GM19467 (cell line): Measurements from ENCODE around the gene PRCP.
"Not testable (repeated sequence)": the region's sequence is repeated elsewhere in the genome, so short reads cannot be mapped to it uniquely, and the experiment has no call there.

Source experiments
- ATAC-seq: cut with Tn5 transposase; IDR thresholded peaks from one replicate; pipeline ENCODE4 v1.9.1; 2021; ENCODE audit warnings: mild to moderate bottlenecking, moderate library complexity; ENCODE audit not compliant: unreplicated experiment

The PRCP gene

GRCh38 chr11:82873919-82874333, 26.3 kb downstream of the PRCP start:
- no peak for ATAC-seq

DNA sequence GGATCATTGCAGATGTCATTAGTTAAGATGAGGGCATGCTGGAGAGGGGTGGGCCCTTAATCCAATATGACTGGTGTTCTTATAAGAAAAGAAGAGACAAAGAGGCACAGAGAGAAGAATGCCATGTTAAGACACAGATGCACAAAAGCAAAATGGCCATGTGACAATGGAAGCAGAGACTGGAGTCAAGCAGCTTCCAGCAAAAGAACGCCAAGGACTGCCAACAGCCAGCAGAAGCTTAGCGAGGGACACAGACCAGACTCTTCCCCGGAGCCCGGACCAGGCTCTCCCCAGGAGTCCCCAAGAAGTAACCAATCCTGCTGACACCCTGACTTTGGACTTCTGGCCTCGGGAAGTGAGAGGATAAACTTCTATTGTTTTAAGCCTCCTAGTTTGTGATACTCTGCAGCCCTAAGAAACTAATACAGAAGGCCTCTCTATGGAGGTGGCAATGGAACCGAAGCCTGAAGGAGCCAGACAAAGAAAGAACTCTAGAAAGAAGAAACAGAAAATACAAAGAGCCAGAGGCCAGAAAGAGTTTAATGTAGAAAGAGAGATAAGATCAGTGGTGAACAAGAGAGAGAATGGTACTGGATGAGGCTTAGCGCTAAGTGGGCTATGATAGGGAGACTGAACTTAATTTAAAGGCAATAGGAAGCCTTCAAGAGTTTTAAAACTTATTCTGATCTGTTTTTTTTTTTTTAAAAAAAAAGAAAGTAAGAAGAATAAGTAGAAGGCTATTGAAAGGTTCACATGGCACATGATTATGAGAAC, 27.7 kb downstream of the PRCP start:
- no peak for ATAC-seq

DNA sequence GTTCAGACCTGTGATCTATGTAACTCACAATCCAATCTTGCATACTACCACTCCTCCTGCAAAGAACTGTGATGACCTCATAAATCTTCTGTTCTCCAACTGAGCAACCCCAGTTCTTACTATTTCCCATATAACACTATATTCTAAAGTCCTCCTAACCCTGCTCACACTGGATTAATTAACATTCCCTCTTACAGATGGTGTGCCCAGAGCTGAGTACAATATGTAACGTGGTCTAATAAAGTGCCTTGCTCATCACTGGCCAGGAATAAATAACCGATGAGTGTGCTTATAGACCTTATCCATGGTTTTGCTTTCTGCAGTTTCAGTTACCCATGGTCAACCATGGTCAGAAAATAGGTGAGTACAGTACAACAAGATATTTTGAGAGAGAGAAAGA, 28.6 kb downstream of the PRCP start:
- no peak for ATAC-seq

DNA sequence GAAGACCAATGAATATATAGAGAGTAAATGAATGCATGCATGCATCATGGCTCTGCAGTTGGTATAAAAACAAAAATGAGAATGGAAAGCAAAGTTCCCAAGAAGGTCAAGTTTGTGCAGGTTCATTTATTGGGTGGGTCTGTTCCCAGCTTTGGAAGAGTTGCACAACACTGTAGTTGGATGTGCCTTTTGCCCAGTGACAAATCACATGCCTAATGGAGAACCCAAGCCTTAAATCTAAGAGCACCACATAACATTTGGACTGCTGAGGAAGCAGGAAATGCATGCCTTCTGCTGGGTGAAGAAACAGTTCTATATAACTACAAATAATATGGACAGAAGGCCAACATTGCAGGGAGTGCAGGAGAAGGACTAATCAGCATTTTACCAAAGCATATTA, 30.6 kb downstream of the PRCP start:
- ATAC-seq: no peak

DNA sequence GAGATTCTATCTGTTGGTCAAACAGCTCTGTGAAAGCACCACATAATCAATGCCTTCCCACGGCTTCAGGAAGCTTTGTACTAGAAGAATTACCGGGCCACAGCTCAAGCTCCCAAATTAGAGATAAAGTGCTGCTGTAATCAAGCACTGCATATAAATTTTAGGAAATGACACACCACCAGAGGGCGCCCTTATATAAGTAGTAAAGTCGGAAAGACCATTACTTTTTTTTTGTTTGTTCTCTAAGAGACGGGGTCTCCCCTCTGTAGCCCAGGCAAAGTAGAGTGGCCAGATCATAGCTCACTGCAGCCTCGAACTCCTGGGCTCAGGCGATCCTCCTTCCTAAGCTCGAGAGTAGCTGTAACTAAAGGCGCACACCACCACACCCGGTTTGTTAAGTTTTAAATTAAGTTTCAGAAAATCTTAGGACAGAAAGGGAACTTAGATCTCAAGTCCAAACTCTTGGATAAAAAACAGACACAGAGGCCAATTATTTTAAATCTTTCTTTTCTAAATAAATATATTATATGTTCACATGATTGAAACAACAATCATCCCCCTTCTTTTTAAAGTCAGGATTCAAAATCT, 32.6 kb downstream of the PRCP start:
- no peak for ATAC-seq

DNA sequence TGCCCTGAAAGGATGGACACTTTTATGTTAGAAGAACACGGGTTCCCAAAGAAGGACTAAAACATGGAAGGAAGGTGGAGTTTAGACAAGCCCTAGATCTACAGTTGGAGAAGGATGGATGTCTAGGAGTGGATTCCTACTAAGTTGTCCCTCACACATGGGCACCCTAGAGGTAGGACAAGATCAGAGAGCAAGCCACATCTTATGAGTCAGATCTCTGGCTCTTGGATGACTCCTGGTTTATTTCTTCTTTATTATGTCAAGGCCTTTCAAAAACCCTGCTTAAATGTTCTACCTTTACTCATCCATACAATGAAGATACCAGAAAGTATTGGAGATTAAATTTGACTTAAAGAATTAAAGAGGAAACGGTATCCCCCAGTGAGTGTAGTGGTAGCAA, 34.4 kb downstream of the PRCP start:
- no peak for ATAC-seq

DNA sequence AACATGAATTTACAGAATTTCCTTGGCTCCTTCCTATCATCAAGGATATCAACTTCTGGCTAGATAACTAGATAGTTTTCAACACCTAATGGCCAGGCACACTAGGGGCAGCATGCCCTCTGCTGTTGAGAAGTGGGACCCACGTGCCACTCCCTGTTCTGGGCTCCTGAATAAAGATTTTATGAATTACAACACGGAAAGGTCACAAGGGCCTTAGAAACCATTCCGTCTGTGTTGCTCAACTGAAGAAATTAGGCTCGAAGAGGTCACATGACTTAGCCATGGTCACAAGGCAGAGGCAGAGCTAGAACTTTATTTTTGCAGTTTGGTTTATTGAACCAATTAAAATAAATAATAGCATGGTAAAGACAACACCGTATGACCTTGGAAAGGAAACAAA, 36.0 kb downstream of the PRCP start:
- ATAC-seq: no peak

GRCh38 chr11:82863209-82863608, 37.0 kb downstream of the PRCP start:
- ATAC-seq: no peak

GRCh38 chr11:82862379-82862778, 37.9 kb downstream of the PRCP start:
- ATAC-seq: no peak

DNA sequence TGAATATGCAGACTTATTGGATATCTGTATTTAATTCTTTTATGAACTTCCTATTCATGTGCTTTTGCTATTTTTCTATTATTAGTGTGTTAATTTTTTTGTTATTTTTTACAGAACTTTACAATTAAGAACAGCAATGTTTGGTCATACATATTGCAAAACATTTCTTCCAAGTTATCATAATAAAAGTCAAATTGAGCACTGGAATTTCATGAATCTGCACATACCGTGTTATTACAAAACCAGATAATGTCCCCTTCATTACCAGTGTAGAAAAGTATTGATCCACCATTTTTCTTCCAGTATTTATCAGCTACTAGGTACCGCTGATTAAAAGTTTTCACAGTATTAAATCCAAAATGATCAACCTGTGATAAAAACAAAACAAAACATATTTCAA, 40.5 kb downstream of the PRCP start:
- ATAC-seq: no peak

GRCh38 chr11:82858556-82859091, 41.6 kb downstream of the PRCP start:
- no peak for ATAC-seq

GRCh38 chr11:82858133-82858532, 42.1 kb downstream of the PRCP start:
- no peak for ATAC-seq

- no peak for ATAC-seq
Observed at GRCh38 chr11:82857145-82857544, 43.1 kb downstream of the PRCP start.

DNA sequence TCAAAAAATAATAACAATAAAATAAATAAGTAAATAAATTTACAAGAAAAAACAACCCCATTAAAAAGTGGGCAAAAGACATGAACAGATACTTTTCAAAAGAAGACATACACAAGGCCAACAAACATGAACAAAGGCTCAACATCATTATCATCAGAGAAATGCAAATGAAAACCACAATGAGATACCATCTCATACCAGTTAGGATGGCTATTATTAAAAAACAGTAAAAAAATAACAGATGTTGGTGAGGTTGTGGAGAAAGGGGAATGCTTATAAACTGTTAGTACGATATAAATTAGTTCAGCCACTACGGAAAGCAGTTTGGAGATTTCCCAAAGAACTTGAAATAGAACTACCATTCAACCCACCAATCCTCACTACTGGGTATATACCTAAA, 44.6 kb downstream of the PRCP start:
- no peak for ATAC-seq

GRCh38 chr11:82854916-82855315, 45.3 kb downstream of the PRCP start:
- ATAC-seq: not testable (repeated sequence)

- ATAC-seq: no peak
Observed at GRCh38 chr11:82854242-82854641, 46.0 kb downstream of the PRCP start.

DNA sequence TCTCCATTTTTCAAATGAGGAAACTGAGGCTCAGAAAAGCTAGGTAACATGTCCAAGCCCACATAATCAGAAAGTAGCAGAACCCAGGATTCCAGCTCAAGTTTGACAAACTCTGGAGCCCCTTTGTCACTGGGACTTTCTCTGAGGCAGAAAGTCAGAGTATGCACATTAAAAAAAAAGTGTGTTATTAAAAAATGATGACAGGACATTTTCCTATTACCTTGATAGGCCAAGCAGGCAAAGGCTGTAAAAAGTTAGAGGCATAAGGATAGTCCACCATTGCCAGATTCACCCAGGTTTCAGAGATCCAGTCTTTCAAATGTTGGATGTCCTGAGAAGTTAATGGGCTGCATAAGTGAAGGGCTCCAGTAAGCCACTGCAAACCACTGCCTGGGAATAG, 51.4 kb downstream of the PRCP start:
- no peak for ATAC-seq

GRCh38 chr11:82845356-82846353, 54.6 kb downstream of the PRCP start:
- no peak for ATAC-seq

- no peak for ATAC-seq
Observed at GRCh38 chr11:82843057-82843795, 57.0 kb downstream of the PRCP start.

DNA sequence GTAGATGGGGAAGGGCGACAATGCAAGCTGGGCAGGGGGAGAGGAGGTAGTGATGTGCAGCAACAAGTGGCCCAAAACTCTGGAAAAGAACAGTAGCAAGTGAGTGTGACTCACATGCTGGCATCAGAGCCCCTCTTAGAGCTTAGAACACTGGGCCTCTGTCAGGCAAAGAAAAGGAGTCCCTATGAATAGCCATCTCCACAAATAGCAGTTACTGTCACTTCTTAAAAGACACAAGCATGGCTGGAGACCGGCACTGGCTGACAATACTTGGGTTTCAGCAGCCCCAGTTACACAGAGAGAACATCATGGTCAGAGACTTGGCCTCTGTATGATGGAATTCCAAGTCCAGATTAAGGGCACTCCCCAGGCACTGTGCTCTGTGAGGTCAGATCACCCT, 58.2 kb downstream of the PRCP start:
- ATAC-seq: no peak

DNA sequence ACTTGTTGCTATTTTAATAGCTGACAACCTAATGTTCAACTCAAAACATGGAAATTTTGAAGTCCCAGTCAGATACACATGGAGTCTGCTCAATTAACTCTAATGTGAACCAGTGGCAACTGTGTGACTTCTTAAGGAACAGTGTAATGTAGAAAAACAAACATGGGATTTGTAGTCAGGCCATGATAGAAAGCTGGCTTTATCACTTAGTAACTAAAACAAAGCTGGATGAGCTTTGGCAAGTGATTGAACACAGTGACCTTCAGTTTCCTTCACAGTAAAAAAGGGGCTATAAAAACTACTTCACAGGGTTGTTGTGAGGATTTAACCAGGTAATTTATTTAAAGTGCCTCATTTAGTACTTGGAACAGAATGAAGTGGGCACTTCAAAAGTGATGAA, 62.6 kb downstream of the PRCP start:
- no peak for ATAC-seq
